GM19239 (cell line): ENCODE data around the gene RBM38.

Experiments
- DNase-seq: peaks from one replicate; pipeline ENCODE4 v3.0.0; 2011; ENCODE audit warnings: low spot score; ENCODE audit not compliant: insufficient read length
- FAIRE-seq: peaks from 2 replicates; lab custom pipeline; 2011; peaks lifted over from hg19 to GRCh38; lab: Jason Lieb, UNC

Gene RBM38

DNA sequence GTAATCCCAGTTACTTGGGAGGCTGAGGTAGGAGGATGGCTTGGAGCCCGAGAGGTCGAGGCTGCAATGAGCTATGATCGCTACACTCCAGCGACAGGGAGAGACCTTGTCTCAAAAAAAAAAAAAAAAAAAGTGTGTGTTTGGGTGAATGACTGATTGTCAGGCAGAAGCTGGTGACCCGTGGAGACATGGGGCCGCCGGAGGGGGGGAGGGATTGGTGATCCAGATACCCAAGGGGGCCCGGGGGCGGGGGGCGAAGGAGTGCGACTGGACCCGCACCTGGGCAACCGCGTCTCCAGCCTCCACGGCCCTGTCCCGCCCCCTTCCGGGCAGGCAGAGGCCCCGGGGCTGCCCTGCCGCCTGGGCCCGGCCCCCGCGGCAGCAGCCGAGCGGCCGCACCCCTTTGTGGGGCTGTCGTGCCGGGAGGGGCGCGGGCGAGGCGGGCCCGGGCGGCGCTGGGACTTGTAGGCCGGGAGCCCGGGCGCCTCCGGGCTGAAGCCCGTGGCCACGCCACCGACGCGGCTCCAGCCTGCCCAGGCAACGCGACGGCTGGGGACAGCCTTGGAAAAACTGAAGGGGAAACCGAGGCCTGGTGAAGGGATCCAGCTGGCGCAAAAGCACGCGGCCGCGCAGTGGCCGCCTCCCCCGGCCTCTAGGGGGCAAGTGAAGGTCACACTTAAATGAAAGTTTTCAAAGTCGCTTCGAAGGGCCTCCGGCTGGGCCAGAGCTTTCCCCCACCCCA, 2.1 kb upstream of the RBM38 start:
- FAIRE-seq (peak; percentile 74), DNase-seq (no peak)

GRCh38 chr20:57389695-57390603, 1.2 kb upstream of the RBM38 start:
- FAIRE-seq (peak; percentile 59), DNase-seq (no peak)

DNA sequence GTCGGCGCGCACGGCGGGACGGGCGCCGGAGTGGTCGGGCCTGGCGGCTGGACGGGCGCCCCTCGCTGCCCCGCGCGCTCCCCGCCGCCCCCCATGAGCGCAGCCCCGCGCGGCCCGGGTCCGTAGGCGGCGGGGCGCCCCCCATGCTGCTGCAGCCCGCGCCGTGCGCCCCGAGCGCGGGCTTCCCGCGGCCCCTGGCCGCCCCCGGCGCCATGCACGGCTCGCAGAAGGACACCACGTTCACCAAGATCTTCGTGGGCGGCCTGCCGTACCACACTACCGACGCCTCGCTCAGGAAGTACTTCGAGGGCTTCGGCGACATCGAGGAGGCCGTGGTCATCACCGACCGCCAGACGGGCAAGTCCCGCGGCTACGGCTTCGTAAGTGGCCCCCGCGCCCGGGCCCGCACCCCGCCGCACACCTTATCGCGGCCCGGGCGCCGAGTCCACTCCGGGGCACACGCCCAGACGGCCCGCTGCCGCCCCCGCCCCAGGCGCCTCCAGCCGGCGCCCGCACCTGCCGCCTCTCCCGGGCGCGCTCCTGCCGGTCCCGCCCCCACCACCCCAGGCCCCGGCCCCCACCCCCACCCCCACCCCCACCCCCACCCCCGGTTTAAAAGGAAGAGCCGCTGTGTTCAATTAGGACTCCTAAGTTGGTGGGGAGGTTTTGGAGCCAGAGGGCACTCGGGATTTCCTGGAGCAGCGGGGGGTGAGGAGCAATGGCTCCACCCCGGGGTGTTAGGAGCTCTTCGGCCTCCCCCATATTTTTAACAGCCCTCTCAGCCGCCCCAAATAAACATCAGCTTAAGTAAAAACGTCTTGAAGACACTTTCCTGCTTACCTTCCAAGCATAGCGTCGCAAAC, 474 bp downstream of the RBM38 start:
- FAIRE-seq (peak; percentile 69), DNase-seq (no peak)

DNA sequence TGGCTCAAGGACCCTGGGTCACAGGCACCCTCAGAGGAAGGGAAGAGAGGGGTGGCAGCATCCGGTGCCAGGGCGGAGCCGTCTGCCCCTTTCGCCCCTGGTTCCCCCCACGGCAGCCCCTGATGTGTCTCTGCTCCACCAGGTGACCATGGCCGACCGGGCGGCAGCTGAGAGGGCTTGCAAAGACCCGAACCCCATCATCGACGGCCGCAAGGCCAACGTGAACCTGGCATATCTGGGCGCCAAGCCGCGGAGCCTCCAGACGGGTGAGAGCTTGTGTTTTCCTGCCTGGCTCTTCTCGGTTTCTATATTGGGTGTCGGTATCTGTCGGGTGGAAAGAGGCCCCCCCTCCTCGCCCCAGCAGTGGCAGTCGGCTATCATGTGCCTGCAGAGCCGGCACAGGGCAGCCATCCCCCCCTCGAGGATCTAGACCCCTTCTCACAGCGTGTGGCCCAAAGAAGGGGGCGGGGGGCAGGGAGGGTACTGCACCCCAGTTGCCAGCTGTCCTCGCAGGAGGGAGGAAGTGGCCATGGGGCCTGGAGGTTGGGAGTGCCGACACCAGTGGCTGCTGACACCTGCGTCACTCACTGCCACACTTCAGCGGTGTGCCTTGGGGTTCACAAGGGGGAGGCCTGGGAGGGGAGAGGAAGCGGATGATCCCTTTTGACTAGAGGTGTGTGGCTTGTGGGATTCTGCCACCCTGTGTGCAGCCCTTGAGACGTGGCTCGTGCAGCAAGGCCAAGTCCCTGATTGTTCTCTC, 1.5 kb downstream of the RBM38 start:
- peak; percentile 82 for FAIRE-seq
- DNase-seq = no peak

DNA sequence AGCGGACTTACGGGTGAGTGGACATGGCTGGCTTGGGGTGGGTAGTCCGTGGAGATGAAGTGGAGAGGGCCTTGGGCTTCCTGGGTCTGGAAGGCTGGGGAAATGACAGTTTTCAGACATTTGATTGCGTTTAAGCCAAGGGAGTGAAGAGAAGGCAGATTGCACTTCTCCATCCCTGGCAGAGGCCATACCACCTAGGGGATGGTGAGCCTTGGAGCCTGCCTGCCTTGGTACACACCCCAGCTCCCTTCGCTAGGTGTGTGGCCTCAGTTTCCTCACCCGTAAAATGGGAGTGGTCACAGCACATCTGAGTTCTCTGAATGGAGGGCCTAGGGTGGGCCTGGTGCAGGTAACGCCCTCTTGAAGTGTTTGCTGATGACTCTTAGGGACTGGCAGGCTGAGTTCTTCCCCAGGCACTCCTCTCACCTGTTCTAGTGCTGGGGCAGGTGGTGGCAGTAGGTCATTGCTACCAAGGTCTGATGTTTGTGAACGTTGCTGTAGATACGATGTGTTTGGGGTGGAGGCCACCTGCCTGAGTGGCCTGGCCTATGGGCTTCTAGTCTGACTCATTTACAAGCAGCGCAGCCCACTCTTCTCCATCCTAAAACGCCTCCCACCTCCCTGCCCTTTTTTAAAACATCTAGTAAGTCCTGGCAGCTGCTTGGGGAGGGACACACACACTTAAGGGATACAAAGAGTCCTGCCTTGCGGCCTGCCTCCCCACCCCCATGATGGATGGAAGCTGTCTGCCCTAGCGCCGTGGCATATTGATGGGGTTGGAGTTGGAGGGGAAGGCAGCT, 2.3 kb downstream of the RBM38 start:
- DNase-seq (no peak), FAIRE-seq (peak; percentile 14)

GRCh38 chr20:57394121-57395082, 3.2 kb downstream of the RBM38 start:
- FAIRE-seq (no peak), DNase-seq (no peak)

- DNase-seq (no peak), FAIRE-seq (no peak)
These were observed 4.1 kb downstream of the RBM38 start for GRCh38 chr20:57395111-57395966.

- DNase-seq (no peak), FAIRE-seq (no peak)
These were observed 5.2 kb downstream of the RBM38 start for GRCh38 chr20:57396212-57396983.

- FAIRE-seq (peak; percentile 71), DNase-seq (no peak)
These were observed 5.9 kb downstream of the RBM38 start for GRCh38 chr20:57396984-57397692.

DNA sequence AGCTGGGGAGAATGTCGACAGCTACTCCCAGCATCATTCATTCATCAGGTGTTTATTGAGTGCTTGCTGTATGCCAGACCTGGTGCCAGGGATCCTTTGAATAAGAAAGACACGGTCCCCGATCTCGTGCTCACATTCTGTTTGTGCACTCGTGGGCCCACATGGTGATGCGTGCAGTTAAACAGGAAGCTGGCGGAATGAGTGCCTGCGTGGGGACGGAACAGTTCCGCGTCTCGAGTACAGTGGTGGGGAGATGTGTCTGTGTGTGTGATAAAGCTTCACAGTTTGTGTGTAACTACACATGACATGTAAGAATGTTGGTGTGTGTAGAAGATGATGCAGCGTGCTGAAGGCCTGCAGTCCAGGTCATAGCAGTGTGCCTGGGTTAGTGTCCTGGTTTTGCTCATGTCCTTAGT, 6.5 kb downstream of the RBM38 start:
- DNase-seq (no peak), FAIRE-seq (no peak)

GRCh38 chr20:57398231-57398821, 7.1 kb downstream of the RBM38 start:
- peak; percentile 79 for DNase-seq

DNA sequence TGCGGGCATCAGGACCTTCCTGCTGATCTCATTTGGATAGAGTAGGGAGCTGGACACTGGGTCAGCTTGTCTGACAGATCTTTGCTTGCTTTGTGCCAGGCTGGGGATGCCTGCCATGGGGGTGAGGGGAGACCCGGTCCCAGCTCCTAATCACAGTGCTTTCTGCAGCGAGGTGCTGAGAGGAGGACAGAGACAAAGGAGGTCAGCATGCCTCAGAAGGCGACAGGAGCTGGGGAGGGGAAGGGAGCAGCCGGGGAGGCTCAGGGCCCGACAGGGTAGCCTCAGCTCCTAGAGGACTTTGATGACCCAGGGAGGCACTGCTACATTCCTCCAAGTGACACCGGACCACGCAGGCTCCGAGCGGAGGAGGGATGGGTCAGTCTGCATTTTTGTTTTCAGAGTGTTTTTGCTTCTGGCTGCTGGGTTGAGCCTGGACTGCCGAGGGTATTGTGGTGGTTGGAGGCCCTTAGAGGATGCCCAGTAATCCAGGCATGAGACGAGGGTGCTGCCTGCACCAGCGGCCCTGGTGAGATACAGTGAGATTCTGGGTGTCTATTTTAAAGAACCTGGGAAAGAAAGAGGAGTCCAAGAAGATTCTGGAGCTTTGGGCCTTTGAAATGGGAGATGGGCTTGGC, 7.8 kb downstream of the RBM38 start:
- DNase-seq (no peak), FAIRE-seq (peak; percentile 45)

More at GRCh38 chr20:57398231-57398821, 7.1 kb downstream of the RBM38 start:
- FAIRE-seq = peak; percentile 97

DNA sequence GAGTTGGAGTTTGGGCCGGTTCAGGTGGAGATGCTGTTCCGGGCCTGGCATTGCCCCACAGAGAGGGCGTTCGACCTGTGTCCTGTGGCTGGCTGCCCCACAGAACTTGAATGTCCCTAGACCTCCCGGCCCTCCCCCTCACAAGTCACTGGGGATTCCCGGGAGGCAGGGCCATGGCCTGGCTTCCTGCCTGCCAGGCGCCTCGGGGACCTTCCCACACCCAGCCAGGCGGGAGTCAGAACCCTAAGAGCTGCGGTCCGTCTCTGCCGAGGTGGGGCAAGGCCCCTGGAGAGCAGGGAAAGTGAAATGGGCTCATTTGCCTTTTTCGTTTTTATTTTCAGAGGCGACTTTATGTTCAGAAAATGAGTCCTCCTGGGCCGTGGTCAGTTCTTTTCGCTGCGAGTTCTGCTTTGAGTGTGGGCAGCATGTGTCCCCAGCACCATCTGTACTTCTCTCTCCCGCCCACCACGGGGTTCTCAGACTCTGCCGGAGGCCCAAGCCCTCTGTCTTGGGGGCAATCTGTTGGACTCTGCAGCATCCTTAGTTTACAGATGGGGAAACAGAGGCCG, 8.5 kb downstream of the RBM38 start:
- FAIRE-seq = peak; percentile 94
- peak; percentile 73 for DNase-seq

GRCh38 chr20:57400231-57400701, 9.1 kb downstream of the RBM38 start:
- DNase-seq (no peak), FAIRE-seq (peak; percentile 18)
